ENCODE data around the gene VAPB.

Gene VAPB

DNA sequence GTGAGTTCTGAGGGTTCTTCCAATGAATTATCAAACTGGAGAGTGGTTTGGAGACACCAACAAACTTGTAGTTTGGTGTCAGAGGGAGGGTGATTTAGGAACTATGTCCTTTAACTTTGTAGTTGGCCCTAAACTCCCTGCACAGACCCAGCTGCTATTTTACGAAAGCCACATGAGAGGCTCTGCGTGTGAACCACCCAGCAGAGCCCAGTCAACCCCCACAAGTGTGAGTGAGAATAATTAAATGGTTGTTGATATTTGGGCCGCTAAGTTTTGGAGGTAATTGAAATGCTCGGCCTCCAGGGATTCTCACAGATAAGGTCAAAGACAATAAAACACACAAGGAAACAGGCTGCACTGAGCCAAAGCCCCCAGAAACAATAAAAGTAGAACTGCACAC lies 6.9 kb upstream of the VAPB start:
- Histone ChIP-seq H2AFZ (ENCODE audit: low read depth, low read length) (no peak overlapping the region), H3K4me1 (ENCODE audit: low read length) (no peaks in the 10 kb centered on the region)

GRCh38 chr20:58384821-58385220 lies 4.2 kb upstream of the VAPB start:
- Histone ChIP-seq H3K4me2 (ENCODE audit: low read length) (no peak overlapping the region), H3K27ac (ENCODE audit: low read length) (no peak overlapping the region)

More for the DNA sequence above, 6.9 kb upstream of the VAPB start:
- H3K9ac ChIP-seq (ENCODE audit: low read length), result no peak overlapping the region
- no peaks in the 10 kb centered on the region for H3K79me2 ChIP-seq (ENCODE audit: low read length)
- no peaks in the 10 kb centered on the region for H4K20me1 ChIP-seq (ENCODE audit: insufficient read depth, low read length)
- H3K9me3 ChIP-seq (ENCODE audit: insufficient read depth, low read length), result 0 out of 2 replicates have a peak, but pooled peaks cover 8% of the 10 kb centered on the region
- H3K27ac ChIP-seq (ENCODE audit: low read length), result no peak overlapping the region
- no peaks in the 10 kb centered on the region for H3K36me3 ChIP-seq (replicated peaks; ENCODE audit: low read depth, low read length)
- TF ChIP-seq, protein P1, sequence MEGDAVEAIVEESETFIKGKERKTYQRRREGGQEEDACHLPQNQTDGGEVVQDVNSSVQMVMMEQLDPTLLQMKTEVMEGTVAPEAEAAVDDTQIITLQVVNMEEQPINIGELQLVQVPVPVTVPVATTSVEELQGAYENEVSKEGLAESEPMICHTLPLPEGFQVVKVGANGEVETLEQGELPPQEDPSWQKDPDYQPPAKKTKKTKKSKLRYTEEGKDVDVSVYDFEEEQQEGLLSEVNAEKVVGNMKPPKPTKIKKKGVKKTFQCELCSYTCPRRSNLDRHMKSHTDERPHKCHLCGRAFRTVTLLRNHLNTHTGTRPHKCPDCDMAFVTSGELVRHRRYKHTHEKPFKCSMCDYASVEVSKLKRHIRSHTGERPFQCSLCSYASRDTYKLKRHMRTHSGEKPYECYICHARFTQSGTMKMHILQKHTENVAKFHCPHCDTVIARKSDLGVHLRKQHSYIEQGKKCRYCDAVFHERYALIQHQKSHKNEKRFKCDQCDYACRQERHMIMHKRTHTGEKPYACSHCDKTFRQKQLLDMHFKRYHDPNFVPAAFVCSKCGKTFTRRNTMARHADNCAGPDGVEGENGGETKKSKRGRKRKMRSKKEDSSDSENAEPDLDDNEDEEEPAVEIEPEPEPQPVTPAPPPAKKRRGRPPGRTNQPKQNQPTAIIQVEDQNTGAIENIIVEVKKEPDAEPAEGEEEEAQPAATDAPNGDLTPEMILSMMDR (IDR thresholded peaks at IDR 0.05; ENCODE audit: low read depth, low read length), result no peak
- TF ChIP-seq EZH2phosphoT487 (IDR thresholded peaks at IDR 0.05; ENCODE audit: low read depth), result no peak
- H3K4me3 ChIP-seq (ENCODE audit: low read length), result no peak overlapping the region
- H3K27me3 ChIP-seq (ENCODE audit: low read depth, low read length), result peaks cover 21% of the 10 kb centered on the region
- H3K4me2 ChIP-seq (ENCODE audit: low read length), result no peak overlapping the region

GRCh38 chr20:58388028-58388601 lies 914 bp upstream of the VAPB start:
- Histone ChIP-seq H4K20me1 (ENCODE audit: insufficient read depth, low read length) (peaks cover 35% of the 10 kb centered on the region), H3K4me2 (ENCODE audit: low read length) (peak overlapping the region; percentile 32), H3K4me3 (ENCODE audit: low read length) (peak overlapping the region; percentile 66), H3K36me3 (replicated peaks; ENCODE audit: low read depth, low read length) (peaks cover 28% of the 10 kb centered on the region), H3K9ac (ENCODE audit: low read length) (peak overlapping the region; percentile 46), H2AFZ (ENCODE audit: low read depth, low read length) (peak overlapping the region; percentile 21; the same call in 1 of the 2 replicates), H3K27me3 (ENCODE audit: low read depth, low read length) (no peaks in the 10 kb centered on the region), H3K27ac (ENCODE audit: low read length) (no peak overlapping the region), H3K9me3 (ENCODE audit: insufficient read depth, low read length) (no peaks in the 10 kb centered on the region), H3K79me2 (ENCODE audit: low read length) (peaks cover 40% of the 10 kb centered on the region), H3K4me1 (ENCODE audit: low read length) (peaks cover 15% of the 10 kb centered on the region)
- TF ChIP-seq, protein P1 (IDR thresholded peaks at IDR 0.05; ENCODE audit: low read depth, low read length), result no peak
- TF ChIP-seq EZH2phosphoT487 (IDR thresholded peaks at IDR 0.05; ENCODE audit: low read depth), result no peak

More at GRCh38 chr20:58384821-58385220, 4.2 kb upstream of the VAPB start:
- Histone ChIP-seq H3K4me3 (ENCODE audit: low read length) (no peak overlapping the region), H3K36me3 (replicated peaks; ENCODE audit: low read depth, low read length) (peaks cover 1% of the 10 kb centered on the region), H3K79me2 (ENCODE audit: low read length) (peaks cover 7% of the 10 kb centered on the region), H4K20me1 (ENCODE audit: insufficient read depth, low read length) (peaks cover 2% of the 10 kb centered on the region), H3K27me3 (ENCODE audit: low read depth, low read length) (0 out of 2 replicates have a peak, but pooled peaks cover 5% of the 10 kb centered on the region), H2AFZ (ENCODE audit: low read depth, low read length) (no peak overlapping the region), H3K9me3 (ENCODE audit: insufficient read depth, low read length) (0 out of 2 replicates have a peak, but pooled peaks cover 8% of the 10 kb centered on the region), H3K4me1 (ENCODE audit: low read length) (peaks cover 3% of the 10 kb centered on the region), H3K9ac (ENCODE audit: low read length) (no peak overlapping the region)
- TF ChIP-seq, protein P1 (IDR thresholded peaks at IDR 0.05; ENCODE audit: low read depth, low read length), result no peak
- no peak for TF ChIP-seq EZH2phosphoT487 (IDR thresholded peaks at IDR 0.05; ENCODE audit: low read depth)

DNA sequence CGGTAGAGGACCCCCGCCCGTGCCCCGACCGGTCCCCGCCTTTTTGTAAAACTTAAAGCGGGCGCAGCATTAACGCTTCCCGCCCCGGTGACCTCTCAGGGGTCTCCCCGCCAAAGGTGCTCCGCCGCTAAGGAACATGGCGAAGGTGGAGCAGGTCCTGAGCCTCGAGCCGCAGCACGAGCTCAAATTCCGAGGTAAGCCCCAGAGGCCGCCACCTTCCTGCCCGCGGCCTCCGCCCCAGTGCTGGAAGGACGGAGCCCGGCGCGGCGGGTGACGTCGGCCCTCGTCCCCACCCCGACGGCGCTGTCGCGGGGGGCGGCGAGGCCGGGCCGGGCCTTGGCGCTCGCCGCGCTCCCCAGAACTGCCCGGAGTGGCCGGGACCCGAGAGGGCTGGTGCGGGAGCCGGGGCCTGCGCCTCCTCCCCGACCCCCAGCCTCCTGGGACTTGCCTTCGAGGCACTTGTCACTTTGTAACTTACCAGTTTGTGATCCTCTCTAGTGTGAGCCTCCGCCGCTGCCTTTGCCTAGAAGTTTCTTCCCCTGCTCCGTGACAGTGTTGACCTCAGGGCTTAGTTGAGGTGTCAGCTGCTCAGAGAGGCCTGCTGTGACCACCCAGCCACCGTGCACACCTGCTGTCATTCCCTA lies 417 bp downstream of the VAPB start:
- H3K4me3 ChIP-seq (ENCODE audit: low read length), result peak overlapping the region; percentile 89
- H3K36me3 ChIP-seq (replicated peaks; ENCODE audit: low read depth, low read length), result peaks cover 37% of the 10 kb centered on the region
- H3K79me2 ChIP-seq (ENCODE audit: low read length), result peaks cover 53% of the 10 kb centered on the region
- peaks cover 15% of the 10 kb centered on the region for H3K4me1 ChIP-seq (ENCODE audit: low read length)
- peak overlapping the region; percentile 83 for H3K9ac ChIP-seq (ENCODE audit: low read length)
- H3K27ac ChIP-seq (ENCODE audit: low read length), result peak overlapping the region; percentile 40
- H2AFZ ChIP-seq (ENCODE audit: low read depth, low read length), result peak overlapping the region; percentile 61; the same call in 1 of the 2 replicates
- no peaks in the 10 kb centered on the region for H3K9me3 ChIP-seq (ENCODE audit: insufficient read depth, low read length)
- H3K4me2 ChIP-seq (ENCODE audit: low read length), result peak overlapping the region; percentile 95
- no peaks in the 10 kb centered on the region for H3K27me3 ChIP-seq (ENCODE audit: low read depth, low read length)
- TF ChIP-seq, protein P1 (IDR thresholded peaks at IDR 0.05; ENCODE audit: low read depth, low read length), result no peak
- TF ChIP-seq EZH2phosphoT487 (IDR thresholded peaks at IDR 0.05; ENCODE audit: low read depth), result no peak
- peaks cover 48% of the 10 kb centered on the region for H4K20me1 ChIP-seq (ENCODE audit: insufficient read depth, low read length)

Data from OCI-LY3 (cell line).